Natural killer cell (primary cell): ENCODE data around the gene CUL3. TPM values are rescaled to one million over a fixed set of nuclear protein-coding genes. Genes with fewer than 3 reads are reported as not detected.
A peak's percentile ranks its signal among the peaks of the same experiment; 100 is the strongest.
"Not testable (repeated sequence)": the region's sequence is repeated elsewhere in the genome, so short reads cannot be mapped to it uniquely, and the experiment has no call there.

ENCODE experiments used
- ATAC-seq, 3 donors: fragments of 150-1000 bp in 2 of 3; fragments of 200-7000 bp in 1 of 3; cut with Tn5 transposase; 1 replicate in 1 of 3; 2 replicates in 2 of 3; pipeline ENCODE4 v1.10.0; 2021; ENCODE audit warnings: mild to moderate bottlenecking in 2 of 3, moderate library complexity in 2 of 3
- DNase-seq, 2 donors: peaks; one replicate each; pipeline versions ENCODE4 v3.0.0 to v3.0.0-alpha.2; 2013 to 2021; ENCODE audit warnings: mixed read lengths in 1 of 2
- H3K27ac ChIP-seq: one replicate; pipeline ENCODE4 v1.5.1; 2013; ENCODE audit warnings: mild to moderate bottlenecking, low read length
- H3K27me3 ChIP-seq: one replicate; pipeline ENCODE4 v1.6.1; 2013; ENCODE audit warnings: low read length; ENCODE audit not compliant: control insufficient read depth, insufficient read depth
- H3K36me3 ChIP-seq: one replicate; pipeline ENCODE4 v1.6.1; 2013; ENCODE audit warnings: low read length; ENCODE audit not compliant: control insufficient read depth, insufficient read depth
- H3K4me1 ChIP-seq: one replicate; pipeline ENCODE4 v1.6.1; 2013; ENCODE audit warnings: low read length; ENCODE audit not compliant: control insufficient read depth, insufficient read depth
- H3K4me3 ChIP-seq: one replicate; pipeline ENCODE4 v1.5.1; 2013; ENCODE audit warnings: low read length
- H3K9me3 ChIP-seq: one replicate; pipeline ENCODE4 v1.6.1; 2013; ENCODE audit warnings: low read length; ENCODE audit not compliant: control insufficient read depth, insufficient read depth
- H3K27ac Mint-ChIP-seq, 2 donors: one replicate each; pipeline ENCODE4 v1.8.0; 2022; ENCODE audit warnings: mild to moderate bottlenecking in 2 of 2, mixed read lengths in 2 of 2, moderate library complexity in 1 of 2
- H3K27me3 Mint-ChIP-seq, 2 donors: one replicate each; pipeline ENCODE4 v1.8.0; 2022; ENCODE audit warnings: low read depth in 2 of 2, mixed read lengths in 2 of 2
- H3K36me3 Mint-ChIP-seq: one replicate; pipeline ENCODE4 v1.8.0; 2022; ENCODE audit warnings: mixed read lengths
- H3K4me1 Mint-ChIP-seq, 2 donors: one replicate each; pipeline ENCODE4 v1.8.0; 2022; ENCODE audit warnings: mixed read lengths in 2 of 2
- H3K4me3 Mint-ChIP-seq: one replicate; pipeline ENCODE4 v1.8.0; 2022; ENCODE audit warnings: mild to moderate bottlenecking, moderate library complexity, mixed read lengths
- H3K9me3 Mint-ChIP-seq, 2 donors: one replicate each; pipeline ENCODE4 v1.8.0; 2022; ENCODE audit warnings: mixed read lengths in 2 of 2
- CTCF ChIP-seq: fragments of 200-600 bp; IDR thresholded peaks from one replicate; pipeline ENCODE4 v1.8.0; 2022; ENCODE audit warnings: antibody characterized with exemption
- WGBS: methylation state at CpG from one replicate; pipeline ENCODE4 v1.1.7; 2013; ENCODE audit warnings: missing lambda C conversion rate; ENCODE audit not compliant: insufficient coverage; 5-methylcytosine and 5-hydroxymethylcytosine counted together
- intact Hi-C: fragments of 100-400 bp; cut with micrococcal nuclease; formaldehyde crosslinking; loops from one replicate; pipeline ENCODE4 v1.14.2; 2022
- total RNA-seq, 4 donors: library from RNA; stranded (reverse); fragments of 120-200 nt in 1 of 4; gene quantifications; one replicate each; pipeline versions ENCODE4 v1.2.3 to v1.2.4, GENCODE V29; 2013 to 2022

The CUL3 gene
- total RNA-seq, 3 donors from 2014 or later (not counting 1 experiment from before 2014, with no cell fraction given), result 102 to 125 (median 115) TPM

DNA sequence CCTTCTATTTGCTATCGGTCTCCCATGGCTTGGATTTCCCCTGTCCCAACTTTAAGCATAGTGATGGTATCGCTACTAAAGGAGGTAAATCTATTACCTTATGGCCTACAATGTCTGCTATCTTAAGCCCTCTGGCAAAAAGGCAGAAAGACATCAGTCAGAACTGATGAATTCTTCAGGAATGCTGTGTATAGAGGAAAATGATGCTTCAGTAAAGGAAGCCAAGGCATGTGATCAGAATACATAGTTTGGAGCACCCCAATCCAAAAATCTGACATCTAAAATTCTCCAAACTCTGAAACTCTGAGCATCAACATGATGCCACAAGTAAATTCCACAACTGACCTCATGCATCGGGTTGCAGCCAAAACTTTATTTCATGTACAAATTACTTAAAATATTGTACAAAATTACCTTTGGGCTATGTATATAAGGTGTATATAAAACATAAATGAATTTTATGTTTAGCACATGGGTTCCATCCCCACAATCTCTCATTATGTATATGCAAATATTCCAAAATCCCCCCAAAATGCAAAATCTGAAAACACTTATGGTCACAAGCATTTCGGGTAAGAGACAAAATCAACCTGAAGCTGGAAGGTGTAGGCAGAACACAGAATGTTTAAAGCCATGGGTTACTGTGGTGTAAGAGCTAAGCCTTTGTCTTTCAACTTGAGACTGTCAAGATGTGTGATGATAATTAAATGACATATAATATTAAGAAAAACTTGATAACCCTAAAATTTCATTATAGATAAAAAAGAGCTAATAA, 66.2 kb downstream of the CUL3 start:
- ATAC-seq, result no peak
- peaks cover 55 to 69% of the 10 kb centered on the region in 2 donors for H3K4me1 Mint-ChIP-seq
- H3K36me3 Mint-ChIP-seq, result no peaks in the 10 kb centered on the region
- no peak overlapping the region for H3K4me3 Mint-ChIP-seq
- H3K9me3 ChIP-seq, result no peaks in the 10 kb centered on the region
- H3K4me3 ChIP-seq, result no peak overlapping the region
- H3K27ac Mint-ChIP-seq, result peak overlapping the region; percentile 74 to 85
- WGBS, result 62% methylated on average over 2 of the region's 4 CpGs
- no peak for TF ChIP-seq CTCF
- H3K27me3 Mint-ChIP-seq, result no peaks in the 10 kb centered on the region
- H3K4me1 ChIP-seq, result peaks cover 29% of the 10 kb centered on the region
- DNase-seq, result no peak
- H3K9me3 Mint-ChIP-seq, result no peaks in the 10 kb centered on the region
- peaks cover under 1% of the 10 kb centered on the region for H3K36me3 ChIP-seq
- intact Hi-C loops, result no loop called here
- peak overlapping the region; percentile 43 for H3K27ac ChIP-seq
- H3K27me3 ChIP-seq, result no peaks in the 10 kb centered on the region

DNA sequence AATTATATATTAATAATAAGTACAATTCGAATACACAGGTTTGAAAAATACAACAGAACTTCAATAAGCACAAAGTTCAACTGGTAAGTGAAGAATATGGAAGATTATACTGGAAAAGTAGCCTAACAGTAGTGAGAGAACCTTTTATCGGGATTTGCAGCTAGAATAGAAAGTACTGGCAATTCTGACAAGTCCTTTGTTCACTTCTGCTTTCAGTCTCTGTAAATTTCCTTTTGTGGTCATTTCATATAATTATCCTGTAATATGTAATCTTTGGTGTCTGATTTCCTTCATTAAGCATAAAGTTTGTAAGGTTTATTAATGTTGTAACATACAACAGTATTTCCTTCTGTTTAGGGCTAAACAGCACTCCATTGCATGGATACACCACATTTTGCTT, 67.2 kb downstream of the CUL3 start:
- no peak for ATAC-seq
- Histone ChIP-seq H3K4me1 (peaks cover 28% of the 10 kb centered on the region), H3K27ac (no peak overlapping the region), H3K4me3 (no peak overlapping the region), H3K36me3 (peaks cover 7% of the 10 kb centered on the region), H3K27me3 (no peaks in the 10 kb centered on the region), H3K9me3 (no peaks in the 10 kb centered on the region)
- intact Hi-C loops, result no loop called here
- 33% methylated on average over 1 of the region's 2 CpGs for WGBS
- H3K27ac Mint-ChIP-seq, result peak overlapping the region; percentile 74 to 85
- peak overlapping the region; percentile 35 for H3K4me3 Mint-ChIP-seq
- TF ChIP-seq CTCF, result no peak
- peaks cover 51 to 59% of the 10 kb centered on the region in 2 donors for H3K4me1 Mint-ChIP-seq
- H3K27me3 Mint-ChIP-seq, result no peaks in the 10 kb centered on the region
- no peaks in the 10 kb centered on the region for H3K36me3 Mint-ChIP-seq
- no peak for DNase-seq
- no peaks in the 10 kb centered on the region for H3K9me3 Mint-ChIP-seq

DNA sequence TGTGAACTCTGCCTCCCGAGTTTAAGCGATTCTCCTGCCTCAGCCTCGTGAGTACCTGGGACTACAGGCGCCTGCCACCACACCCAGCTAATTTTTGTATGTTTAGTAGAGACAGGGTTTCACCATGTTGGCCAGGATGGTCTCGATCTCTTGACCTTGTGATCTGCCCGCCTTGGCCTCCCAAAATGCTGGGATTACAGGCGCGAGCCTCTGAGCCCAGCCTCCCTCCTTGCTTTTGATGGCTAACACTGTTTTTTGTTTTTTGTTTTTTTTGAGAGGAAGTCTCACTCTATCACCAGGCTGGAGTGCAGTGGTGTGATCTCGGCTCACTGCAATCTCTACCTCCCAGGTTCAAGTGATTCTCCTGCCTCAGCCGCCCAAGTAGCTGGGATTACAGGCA, 68.8 kb downstream of the CUL3 start:
- H3K27ac ChIP-seq, ATAC-seq, H3K4me3 ChIP-seq, H3K27me3 Mint-ChIP-seq, H3K27me3 ChIP-seq, H3K36me3 Mint-ChIP-seq, H3K36me3 ChIP-seq, DNase-seq, H3K9me3 ChIP-seq, H3K4me3 Mint-ChIP-seq, intact Hi-C loops, H3K9me3 Mint-ChIP-seq: not testable (repeated sequence)
- peak overlapping the region; percentile 2 to 76 for H3K27ac Mint-ChIP-seq
- H3K4me1 ChIP-seq, result peaks cover 21% of the 10 kb centered on the region
- 96% methylated on average over 10 of the region's 10 CpGs for WGBS
- peaks cover 53 to 57% of the 10 kb centered on the region in 2 donors for H3K4me1 Mint-ChIP-seq

DNA sequence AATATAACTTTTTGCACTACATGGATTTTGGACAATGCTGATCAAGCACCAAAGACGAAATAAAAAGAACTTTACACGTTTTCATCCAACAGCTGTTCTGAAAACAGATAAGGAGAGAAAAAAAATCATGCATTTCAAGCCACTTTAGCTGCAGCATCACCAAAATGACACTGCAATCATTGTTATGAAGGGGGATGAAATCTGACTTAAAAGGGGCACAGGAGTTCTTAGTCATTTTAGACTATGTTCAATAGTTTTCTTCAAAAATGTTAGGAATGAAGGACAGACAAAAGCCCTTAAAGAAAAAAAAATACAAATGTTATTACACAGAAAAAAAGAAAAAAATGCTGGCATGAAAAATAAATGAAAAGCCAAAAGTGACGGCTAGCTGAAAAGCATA, 71.2 kb downstream of the CUL3 start:
- H3K27ac Mint-ChIP-seq, result peak overlapping the region in 1 of 2 donors; percentile 16
- no peaks in the 10 kb centered on the region for H3K27me3 ChIP-seq
- H3K27me3 Mint-ChIP-seq, result no peaks in the 10 kb centered on the region
- peaks cover 46 to 48% of the 10 kb centered on the region in 2 donors for H3K4me1 Mint-ChIP-seq
- intact Hi-C loops, result no loop called here
- ATAC-seq, result no peak
- peaks cover 10% of the 10 kb centered on the region for H3K4me1 ChIP-seq
- H3K36me3 ChIP-seq, result peaks cover 14% of the 10 kb centered on the region
- no peaks in the 10 kb centered on the region for H3K36me3 Mint-ChIP-seq
- no peak overlapping the region for H3K4me3 Mint-ChIP-seq
- WGBS, result 88% methylated on average over 2 of the region's 3 CpGs
- no peak for TF ChIP-seq CTCF
- no peak for DNase-seq
- H3K9me3 Mint-ChIP-seq, result no peaks in the 10 kb centered on the region
- H3K27ac ChIP-seq, result no peak overlapping the region
- no peak overlapping the region for H3K4me3 ChIP-seq
- no peaks in the 10 kb centered on the region for H3K9me3 ChIP-seq
